Neural progenitor cell (in vitro differentiated cells): Measurements from ENCODE around the gene MAGI2. TPM values are rescaled to one million over a fixed set of nuclear protein-coding genes. Genes with fewer than 3 reads are reported as not detected.

Experiments
- DNase-seq: peaks from one replicate; pipeline ENCODE4 v3.0.0-alpha.2; 2016; ENCODE audit warnings: low spot score
- H2AFZ ChIP-seq: fragments of 200-600 bp; sonication (generic); replicated peaks from 2 replicates; pipeline ENCODE4 v1.6.1; 2016; ENCODE audit warnings: antibody characterized with exemption
- H3F3A ChIP-seq: fragments of 200-600 bp; sonication (generic); 2 replicates; pipeline ENCODE4 v1.6.1; 2016; ENCODE audit warnings: antibody characterized with exemption, low read depth
- H3K27ac ChIP-seq: fragments of 200-600 bp; sonication (generic); 2 replicates; pipeline ENCODE4 v1.5.1; 2016; ENCODE audit warnings: mild to moderate bottlenecking
- H3K27me3 ChIP-seq: fragments of 200-600 bp; sonication (generic); 2 replicates; pipeline ENCODE4 v1.6.1; 2016; ENCODE audit warnings: mild to moderate bottlenecking, moderate library complexity
- H3K36me3 ChIP-seq: fragments of 200-600 bp; sonication (generic); 2 replicates; pipeline ENCODE4 v1.5.1; 2016
- H3K4me1 ChIP-seq: fragments of 200-600 bp; sonication (generic); 2 replicates; pipeline ENCODE4 v1.6.1; 2016; ENCODE audit warnings: mixed run types
- H3K4me2 ChIP-seq: fragments of 200-600 bp; sonication (generic); 2 replicates; pipeline ENCODE4 v1.6.1; 2016
- H3K4me3 ChIP-seq: fragments of 200-600 bp; sonication (generic); 2 replicates; pipeline ENCODE4 v1.5.1; 2016
- H3K79me2 ChIP-seq: fragments of 200-600 bp; sonication (generic); 2 replicates; pipeline ENCODE4 v1.6.1; 2016; ENCODE audit warnings: low read depth
- H3K9ac ChIP-seq: fragments of 200-600 bp; sonication (generic); 2 replicates; pipeline ENCODE4 v1.6.1; 2016
- H3K9me3 ChIP-seq: fragments of 200-600 bp; sonication (generic); 2 replicates; pipeline ENCODE4 v1.5.1; 2016; ENCODE audit warnings: low read depth
- H4K20me1 ChIP-seq: fragments of 200-600 bp; sonication (generic); 2 replicates; pipeline ENCODE4 v1.6.1; 2016; ENCODE audit warnings: low read depth
- H3K27ac Mint-ChIP-seq: 3 replicates; pipeline ENCODE4 v1.8.0; 2021; ENCODE audit warnings: mixed read lengths
- H3K27me3 Mint-ChIP-seq: 2 replicates; pipeline ENCODE4 v1.8.0; 2022; ENCODE audit warnings: low read depth, mild to moderate bottlenecking, inconsistent platforms, moderate library complexity, mixed read lengths; ENCODE audit not compliant: insufficient read depth
- H3K36me3 Mint-ChIP-seq: 3 replicates; pipeline ENCODE4 v1.8.0; 2021; ENCODE audit warnings: mixed read lengths
- H3K4me1 Mint-ChIP-seq: 3 replicates; pipeline ENCODE4 v1.8.0; 2021; ENCODE audit warnings: mixed read lengths
- H3K4me3 Mint-ChIP-seq: 3 replicates; pipeline ENCODE4 v1.8.0; 2021; ENCODE audit warnings: mild to moderate bottlenecking, moderate library complexity, mixed read lengths
- H3K9me3 Mint-ChIP-seq: 3 replicates; pipeline ENCODE4 v1.8.0; 2020; ENCODE audit warnings: mixed read lengths
- CTCF ChIP-seq: fragments of 200-600 bp; sonication (generic); IDR thresholded peaks from 2 replicates; pipeline ENCODE4 v1.5.1; 2017; ENCODE audit warnings: antibody characterized with exemption, mild to moderate bottlenecking
- EZH2 ChIP-seq: fragments of 200-600 bp; sonication (generic); IDR thresholded peaks from 2 replicates; pipeline ENCODE4 v1.6.1; 2017; ENCODE audit warnings: antibody characterized with exemption, mild to moderate bottlenecking, moderate library complexity
- EZH2phosphoT487 ChIP-seq: fragments of 200-600 bp; sonication (generic); IDR thresholded peaks from 2 replicates; pipeline ENCODE4 v1.6.1; 2017; ENCODE audit warnings: antibody characterized with exemption
- total RNA-seq: library from RNA; depleted of rRNA; stranded (reverse); fragments of >200 nt; gene quantifications from 2 replicates; pipeline ENCODE4 v1.2.3, GENCODE V29; 2015; ENCODE audit warnings: low replicate concordance

Gene MAGI2
- total RNA-seq, 1 donor from 2014 or later: 5.8 TPM

GRCh38 chr7:79478386-79478785 is 24.9 kb upstream of the MAGI2 start:
- no peak for DNase-seq
- Histone ChIP-seq H4K20me1 (no peaks in the 10 kb centered on the region), H3F3A (no peaks in the 10 kb centered on the region), H3K27me3 (no peaks in the 10 kb centered on the region), H3K79me2 (no peaks in the 10 kb centered on the region), H3K27ac (no peak overlapping the region), H3K4me3 (no peak overlapping the region), H3K4me2 (no peak overlapping the region), H2AFZ (no peak overlapping the region), H3K36me3 (no peaks in the 10 kb centered on the region), H3K9me3 (no peaks in the 10 kb centered on the region), H3K4me1 (no peaks in the 10 kb centered on the region), H3K9ac (no peak overlapping the region)
- no peak overlapping the region for H3K4me3 Mint-ChIP-seq
- H3K27me3 Mint-ChIP-seq: no peaks in the 10 kb centered on the region
- TF ChIP-seq EZH2 (no peak), CTCF (no peak), EZH2phosphoT487 (no peak)
- H3K4me1 Mint-ChIP-seq: no peaks in the 10 kb centered on the region
- no peak overlapping the region for H3K27ac Mint-ChIP-seq
- H3K9me3 Mint-ChIP-seq: no peaks in the 10 kb centered on the region
- no peaks in the 10 kb centered on the region for H3K36me3 Mint-ChIP-seq

DNA sequence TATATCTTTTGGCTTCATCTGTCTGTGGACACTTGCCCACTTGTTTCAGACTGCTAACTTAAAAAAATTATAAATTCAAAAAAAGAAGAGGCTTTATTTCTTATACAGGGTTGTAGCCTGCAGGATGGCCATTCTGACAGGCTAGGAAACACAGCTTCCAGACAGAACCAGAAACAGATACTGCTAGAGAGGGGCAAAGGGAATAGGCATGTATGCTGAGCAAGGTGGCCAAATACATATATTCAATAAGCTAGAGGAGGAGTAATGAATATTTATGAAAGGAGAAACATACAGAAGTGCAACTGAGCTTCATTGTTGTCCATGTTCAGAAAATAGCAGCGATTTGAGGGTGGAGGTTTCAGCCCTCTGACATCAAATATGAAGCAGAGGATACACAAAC is 22.0 kb upstream of the MAGI2 start:
- Histone ChIP-seq H3K36me3 (no peaks in the 10 kb centered on the region), H3K9me3 (no peaks in the 10 kb centered on the region), H3K4me3 (no peak overlapping the region), H2AFZ (no peak overlapping the region), H3K79me2 (no peaks in the 10 kb centered on the region), H4K20me1 (no peaks in the 10 kb centered on the region), H3K27ac (no peak overlapping the region), H3K9ac (no peak overlapping the region), H3K27me3 (no peaks in the 10 kb centered on the region), H3K4me1 (no peaks in the 10 kb centered on the region), H3K4me2 (no peak overlapping the region), H3F3A (no peaks in the 10 kb centered on the region)
- Mint-ChIP-seq H3K4me3 (no peak overlapping the region), H3K4me1 (no peaks in the 10 kb centered on the region), H3K27me3 (no peaks in the 10 kb centered on the region), H3K36me3 (no peaks in the 10 kb centered on the region), H3K9me3 (no peaks in the 10 kb centered on the region), H3K27ac (no peak overlapping the region)
- DNase-seq: no peak
- TF ChIP-seq CTCF (no peak), EZH2phosphoT487 (no peak), EZH2 (no peak)

DNA sequence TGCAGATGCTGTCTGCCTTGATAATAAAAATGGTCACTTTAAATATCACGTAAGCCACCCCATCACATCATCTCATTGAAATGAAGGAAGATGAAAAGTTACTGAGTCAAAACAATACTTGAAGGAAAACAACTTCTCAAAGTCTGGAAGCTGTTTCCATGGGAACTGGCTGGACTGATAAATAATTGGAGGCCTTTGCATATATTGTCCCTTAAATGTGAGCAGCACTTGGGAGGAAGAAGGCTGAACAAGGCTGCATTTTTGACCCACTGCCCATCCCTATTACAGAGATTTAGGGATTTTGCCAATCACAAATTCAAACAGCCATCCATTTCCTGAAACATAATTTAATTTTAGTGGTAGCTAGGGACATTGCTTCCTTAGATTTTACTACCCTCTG is 18.2 kb upstream of the MAGI2 start:
- Histone ChIP-seq H3K4me2 (no peak overlapping the region), H3K9ac (no peak overlapping the region), H3K9me3 (no peaks in the 10 kb centered on the region), H3K36me3 (no peaks in the 10 kb centered on the region), H4K20me1 (no peaks in the 10 kb centered on the region), H3K27me3 (no peaks in the 10 kb centered on the region), H2AFZ (no peak overlapping the region), H3K4me3 (no peak overlapping the region), H3F3A (no peaks in the 10 kb centered on the region), H3K4me1 (no peaks in the 10 kb centered on the region), H3K79me2 (no peaks in the 10 kb centered on the region), H3K27ac (no peak overlapping the region)
- no peaks in the 10 kb centered on the region for H3K27me3 Mint-ChIP-seq
- H3K9me3 Mint-ChIP-seq: no peaks in the 10 kb centered on the region
- H3K27ac Mint-ChIP-seq: no peak overlapping the region
- no peak overlapping the region for H3K4me3 Mint-ChIP-seq
- TF ChIP-seq CTCF (no peak), EZH2 (no peak), EZH2phosphoT487 (no peak)
- H3K36me3 Mint-ChIP-seq: no peaks in the 10 kb centered on the region
- no peaks in the 10 kb centered on the region for H3K4me1 Mint-ChIP-seq
- no peak for DNase-seq

DNA sequence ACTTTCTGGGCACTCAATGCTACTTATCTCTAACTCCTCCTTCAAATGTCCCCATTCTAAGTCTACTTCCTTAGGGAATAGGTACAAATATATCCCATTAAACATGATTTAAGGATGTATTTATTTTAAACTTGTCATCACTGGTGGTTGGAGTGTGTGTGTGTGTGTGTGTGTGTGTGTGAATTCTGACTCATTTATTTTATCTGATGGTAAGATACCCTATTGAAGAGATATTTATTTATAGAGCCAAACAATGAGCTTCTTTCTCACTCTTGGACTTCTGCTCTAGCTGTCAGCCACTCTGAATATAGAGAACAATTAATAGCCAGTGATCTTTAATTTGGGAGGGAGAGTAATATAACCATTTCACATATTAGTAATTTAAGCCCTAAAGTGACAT is 17.8 kb upstream of the MAGI2 start:
- Mint-ChIP-seq H3K27me3 (no peaks in the 10 kb centered on the region), H3K36me3 (no peaks in the 10 kb centered on the region)

More for the DNA sequence above, 17.8 kb upstream of the MAGI2 start:
- no peaks in the 10 kb centered on the region for H3K4me1 ChIP-seq
- no peak for DNase-seq
- no peaks in the 10 kb centered on the region for H3K27me3 ChIP-seq
- Mint-ChIP-seq H3K27ac (no peak overlapping the region), H3K4me3 (no peak overlapping the region), H3K9me3 (no peaks in the 10 kb centered on the region), H3K4me1 (no peaks in the 10 kb centered on the region)
- H3K36me3 ChIP-seq: no peaks in the 10 kb centered on the region
- no peak overlapping the region for H2AFZ ChIP-seq
- H3K4me2 ChIP-seq: no peak overlapping the region
- no peaks in the 10 kb centered on the region for H4K20me1 ChIP-seq
- H3K79me2 ChIP-seq: no peaks in the 10 kb centered on the region
- H3K4me3 ChIP-seq: no peak overlapping the region
- H3K9ac ChIP-seq: no peak overlapping the region
- no peak for TF ChIP-seq EZH2
- TF ChIP-seq EZH2phosphoT487: no peak
- no peak for TF ChIP-seq CTCF
- H3F3A ChIP-seq: no peaks in the 10 kb centered on the region
- H3K9me3 ChIP-seq: no peaks in the 10 kb centered on the region
- no peak overlapping the region for H3K27ac ChIP-seq
